MCF 10A (cell line): ENCODE measurements around the gene PLLP. TPM values are rescaled to one million over a fixed set of nuclear protein-coding genes. Genes with fewer than 3 reads are reported as not detected.

ENCODE experiments used
- BruUV-seq: library from RNA; stranded (reverse); fragments of 400-500 nt; replicated peaks from 2 replicates; lab custom pipeline; 2021; lab: Mats Ljungman, UMichigan
- CTCF ChIA-PET: fragments of 300-600 bp; sonication (Branson Sonifier 250); formaldehyde crosslinking; extraction: SDS; loops from one replicate; lab custom pipeline; 2021; ENCODE audit warnings: antibody characterized with exemption, inconsistent platforms; lab: Yijun Ruan, JAX
- POLR2A ChIA-PET: fragments of 300-600, 350-650 bp; sonication (Branson Sonifier 250); formaldehyde crosslinking; extraction: SDS; loops from one replicate; lab custom pipeline; 2020; ENCODE audit warnings: antibody characterized with exemption, inconsistent platforms; lab: Yijun Ruan, JAX
- DNase-seq: peaks from one replicate; pipeline ENCODE4 v3.0.0-alpha.2; 2018; ENCODE audit not compliant: unreplicated experiment
- H3K27ac Mint-ChIP-seq: one replicate; pipeline ENCODE4 v1.8.0; 2022; ENCODE audit warnings: mild to moderate bottlenecking, low read depth, mixed read lengths; ENCODE audit not compliant: unreplicated experiment
- H3K27me3 Mint-ChIP-seq: one replicate; pipeline ENCODE4 v1.8.0; 2022; ENCODE audit warnings: mixed read lengths; ENCODE audit not compliant: insufficient read depth, unreplicated experiment
- H3K36me3 Mint-ChIP-seq: one replicate; pipeline ENCODE4 v1.8.0; 2022; ENCODE audit warnings: mild to moderate bottlenecking, moderate library complexity, mixed read lengths; ENCODE audit not compliant: insufficient read depth, unreplicated experiment
- H3K4me1 Mint-ChIP-seq: one replicate; pipeline ENCODE4 v1.8.0; 2022; ENCODE audit warnings: mixed read lengths; ENCODE audit not compliant: insufficient read depth, unreplicated experiment
- H3K4me3 Mint-ChIP-seq: one replicate; pipeline ENCODE4 v1.8.0; 2022; ENCODE audit warnings: mild to moderate bottlenecking, moderate library complexity, mixed read lengths; ENCODE audit not compliant: unreplicated experiment
- H3K9me3 Mint-ChIP-seq: one replicate; pipeline ENCODE4 v1.8.0; 2022; ENCODE audit warnings: mixed read lengths; ENCODE audit not compliant: unreplicated experiment
- CTCF ChIP-seq: fragments of 200-600 bp; IDR thresholded peaks from one replicate; pipeline ENCODE4 v1.8.0; 2022; ENCODE audit warnings: antibody characterized with exemption, mild to moderate bottlenecking; ENCODE audit not compliant: unreplicated experiment
- intact Hi-C: fragments of 100-400 bp; cut with micrococcal nuclease; formaldehyde crosslinking; loops from 2 replicates; pipeline ENCODE4 v1.14.1; 2022
- total RNA-seq: library from RNA; stranded (reverse); gene quantifications from 2 replicates; pipeline ENCODE4 v1.2.3, GENCODE V29; 2022

PLLP gene
- total RNA-seq, 1 experiment from 2014 or later, result 6.1 TPM

- Mint-ChIP-seq H3K4me1 (peaks cover 20% of the 10 kb centered on the region), H3K36me3 (peaks cover 28% of the 10 kb centered on the region), H3K9me3 (no peaks in the 10 kb centered on the region), H3K4me3 (peak overlapping the region; percentile 47), H3K27me3 (no peaks in the 10 kb centered on the region), H3K27ac (peak overlapping the region; percentile 93)
- BruUV-seq, result no TSS peak
- POLR2A ChIA-PET, result interaction anchor here (0.6 to 4.3 kb wide), 5 partner anchors 15 to 532 kb away, joined by 3 to 27 read pairs (median 5); partner anchors contain the start of gene ARL2BP
- TF ChIP-seq CTCF, result no peak
- CTCF ChIA-PET, result interaction anchor here (0.7 to 1.0 kb wide), 3 partner anchors 40 to 167 kb away, joined by 3 read pairs; no protein-coding TSS in a partner anchor
- intact Hi-C loops, result no loop called here
- peak; percentile 73 for DNase-seq
These were observed 24.1 kb downstream of the PLLP start for GRCh38 chr16:57260294-57260929.

- peaks cover 17% of the 10 kb centered on the region for H3K4me1 Mint-ChIP-seq
- POLR2A ChIA-PET, result interaction anchor here (1.4 to 1.7 kb wide), 2 partner anchors 14 to 19 kb away, joined by 7 to 9 read pairs; partner anchors contain the start of gene ARL2BP
- no peaks in the 10 kb centered on the region for H3K27me3 Mint-ChIP-seq
- H3K9me3 Mint-ChIP-seq, result no peaks in the 10 kb centered on the region
- H3K4me3 Mint-ChIP-seq, result no peak overlapping the region
- intact Hi-C loops, result no loop called here
- no peak overlapping the region for H3K27ac Mint-ChIP-seq
- peaks cover 42% of the 10 kb centered on the region for H3K36me3 Mint-ChIP-seq
- no peak for TF ChIP-seq CTCF
- CTCF ChIA-PET, result no interaction called here
- no peak for DNase-seq
- no TSS peak for BruUV-seq
These were observed 25.5 kb downstream of the PLLP start for GRCh38 chr16:57258910-57259475.

- TF ChIP-seq CTCF, result no peak
These were observed 26.1 kb downstream of the PLLP start for GRCh38 chr16:57258226-57258909.

More at GRCh38 chr16:57258226-57258909, 26.1 kb downstream of the PLLP start:
- Mint-ChIP-seq H3K27me3 (no peaks in the 10 kb centered on the region), H3K27ac (no peak overlapping the region), H3K4me3 (no peak overlapping the region), H3K9me3 (no peaks in the 10 kb centered on the region), H3K4me1 (peaks cover 17% of the 10 kb centered on the region), H3K36me3 (peaks cover 47% of the 10 kb centered on the region)
- DNase-seq, result no peak
- CTCF ChIA-PET, result interaction anchor here (0.5 kb wide), 1 partner anchor 15 kb away, joined by 4 read pairs; no protein-coding TSS in a partner anchor
- BruUV-seq, result no TSS peak
- POLR2A ChIA-PET, result interaction anchor here (1.4 to 3.0 kb wide), 3 partner anchors 13 to 19 kb away, joined by 7 to 27 read pairs (median 9); partner anchors contain the start of gene ARL2BP
- intact Hi-C loops, result no loop called here
